ENCODE measurements around the gene MCCC1.
"Not testable (repeated sequence)": the region's sequence is repeated elsewhere in the genome, so short reads cannot be mapped to it uniquely, and the experiment has no call there.

Gene MCCC1

GRCh38 chr3:183101040-183101439 lies 1.7 kb upstream of the MCCC1 start:
- DNase-seq (ENCODE audit: low spot score): not testable (repeated sequence)

GRCh38 chr3:183100376-183100775 lies 1.1 kb upstream of the MCCC1 start:
- no peak for DNase-seq (ENCODE audit: low spot score)

- DNase-seq (ENCODE audit: low spot score): no peak
Measured at GRCh38 chr3:183099838-183100204, 525 bp upstream of the MCCC1 start.

- DNase-seq (ENCODE audit: low spot score): peak; percentile 44
Measured at GRCh38 chr3:183098536-183099025, 715 bp downstream of the MCCC1 start.

GRCh38 chr3:183094711-183095110 lies 4.6 kb downstream of the MCCC1 start:
- no peak for DNase-seq (ENCODE audit: low spot score)

GRCh38 chr3:183092256-183092655 lies 7.0 kb downstream of the MCCC1 start:
- no peak for DNase-seq (ENCODE audit: low spot score)

GRCh38 chr3:183087184-183087583 lies 12.1 kb downstream of the MCCC1 start:
- DNase-seq (ENCODE audit: low spot score): no peak

GRCh38 chr3:183085634-183086390 lies 13.5 kb downstream of the MCCC1 start:
- peak; percentile 61 for DNase-seq (ENCODE audit: low spot score)

GRCh38 chr3:183082355-183082915 lies 16.9 kb downstream of the MCCC1 start:
- no peak for DNase-seq (ENCODE audit: low spot score)

GRCh38 chr3:183081459-183082183 lies 17.7 kb downstream of the MCCC1 start:
- DNase-seq (ENCODE audit: low spot score): peak; percentile 17

- no peak for DNase-seq (ENCODE audit: low spot score)
Measured at GRCh38 chr3:183080628-183081027, 18.7 kb downstream of the MCCC1 start.

GRCh38 chr3:183074881-183075280 lies 24.4 kb downstream of the MCCC1 start:
- DNase-seq (ENCODE audit: low spot score): no peak

GRCh38 chr3:183074261-183074660 lies 25.0 kb downstream of the MCCC1 start:
- no peak for DNase-seq (ENCODE audit: low spot score)

GRCh38 chr3:183073839-183074238 lies 25.5 kb downstream of the MCCC1 start:
- no peak for DNase-seq (ENCODE audit: low spot score)

- DNase-seq (ENCODE audit: low spot score): no peak
Measured at GRCh38 chr3:183070892-183071291, 28.4 kb downstream of the MCCC1 start.

GRCh38 chr3:183069086-183069485 lies 30.2 kb downstream of the MCCC1 start:
- DNase-seq (ENCODE audit: low spot score): no peak

GRCh38 chr3:183066891-183067290 lies 32.4 kb downstream of the MCCC1 start:
- DNase-seq (ENCODE audit: low spot score): not testable (repeated sequence)

GRCh38 chr3:183064475-183064874 lies 34.8 kb downstream of the MCCC1 start:
- DNase-seq (ENCODE audit: low spot score): no peak

GRCh38 chr3:183061391-183062172 lies 37.7 kb downstream of the MCCC1 start:
- DNase-seq (ENCODE audit: low spot score): no peak

- DNase-seq (ENCODE audit: low spot score): no peak
Measured at GRCh38 chr3:183058351-183058750, 40.9 kb downstream of the MCCC1 start.

GRCh38 chr3:183050706-183051105 lies 48.6 kb downstream of the MCCC1 start:
- no peak for DNase-seq (ENCODE audit: low spot score)

GRCh38 chr3:183046883-183047282 lies 52.4 kb downstream of the MCCC1 start:
- DNase-seq (ENCODE audit: low spot score): no peak
